BE2C (cell line): ENCODE data around the gene GDI1.

Experiments used
- DNase-seq: peaks from one replicate; pipeline ENCODE4 v3.0.0-alpha.2; 2020
- H3K27me3 ChIP-seq: fragments of 250-450 bp; sonication (Bioruptor Pico); 2 replicates; pipeline ENCODE4 v1.5.1; 2020; ENCODE audit warnings: mild to moderate bottlenecking
- H3K36me3 ChIP-seq: fragments of 250-450 bp; sonication (Bioruptor Pico); 2 replicates; pipeline ENCODE4 v1.5.1; 2020; ENCODE audit warnings: mild to moderate bottlenecking
- H3K4me1 ChIP-seq: fragments of 250-450 bp; sonication (Bioruptor Pico); 2 replicates; pipeline ENCODE4 v1.5.1; 2020
- H3K4me3 ChIP-seq: 2 replicates; pipeline ENCODE4 v1.5.1; 2011; ENCODE audit warnings: low read depth, low read length
- H3K9me3 ChIP-seq: fragments of 250-450 bp; sonication (Bioruptor Pico); 2 replicates; pipeline ENCODE4 v1.5.1; 2020
- TF ChIP-seq, protein P1 (sequence below): IDR thresholded peaks from 2 replicates; pipeline ENCODE4 v1.5.1; 2012; ENCODE audit warnings: mild to moderate bottlenecking, low read depth, low read length

Gene GDI1

GRCh38 chrX:154471839-154472684, 35.1 kb downstream of the GDI1 start:
- H3K27me3 ChIP-seq: no peaks in the 10 kb centered on the region
- H3K9me3 ChIP-seq: no peaks in the 10 kb centered on the region
- TF ChIP-seq, protein P1, sequence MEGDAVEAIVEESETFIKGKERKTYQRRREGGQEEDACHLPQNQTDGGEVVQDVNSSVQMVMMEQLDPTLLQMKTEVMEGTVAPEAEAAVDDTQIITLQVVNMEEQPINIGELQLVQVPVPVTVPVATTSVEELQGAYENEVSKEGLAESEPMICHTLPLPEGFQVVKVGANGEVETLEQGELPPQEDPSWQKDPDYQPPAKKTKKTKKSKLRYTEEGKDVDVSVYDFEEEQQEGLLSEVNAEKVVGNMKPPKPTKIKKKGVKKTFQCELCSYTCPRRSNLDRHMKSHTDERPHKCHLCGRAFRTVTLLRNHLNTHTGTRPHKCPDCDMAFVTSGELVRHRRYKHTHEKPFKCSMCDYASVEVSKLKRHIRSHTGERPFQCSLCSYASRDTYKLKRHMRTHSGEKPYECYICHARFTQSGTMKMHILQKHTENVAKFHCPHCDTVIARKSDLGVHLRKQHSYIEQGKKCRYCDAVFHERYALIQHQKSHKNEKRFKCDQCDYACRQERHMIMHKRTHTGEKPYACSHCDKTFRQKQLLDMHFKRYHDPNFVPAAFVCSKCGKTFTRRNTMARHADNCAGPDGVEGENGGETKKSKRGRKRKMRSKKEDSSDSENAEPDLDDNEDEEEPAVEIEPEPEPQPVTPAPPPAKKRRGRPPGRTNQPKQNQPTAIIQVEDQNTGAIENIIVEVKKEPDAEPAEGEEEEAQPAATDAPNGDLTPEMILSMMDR: no peak
- no peaks in the 10 kb centered on the region for H3K4me1 ChIP-seq
- no peak for DNase-seq
- no peak overlapping the region for H3K4me3 ChIP-seq
- no peaks in the 10 kb centered on the region; the same call in 1 of the 2 replicates for H3K36me3 ChIP-seq

DNA sequence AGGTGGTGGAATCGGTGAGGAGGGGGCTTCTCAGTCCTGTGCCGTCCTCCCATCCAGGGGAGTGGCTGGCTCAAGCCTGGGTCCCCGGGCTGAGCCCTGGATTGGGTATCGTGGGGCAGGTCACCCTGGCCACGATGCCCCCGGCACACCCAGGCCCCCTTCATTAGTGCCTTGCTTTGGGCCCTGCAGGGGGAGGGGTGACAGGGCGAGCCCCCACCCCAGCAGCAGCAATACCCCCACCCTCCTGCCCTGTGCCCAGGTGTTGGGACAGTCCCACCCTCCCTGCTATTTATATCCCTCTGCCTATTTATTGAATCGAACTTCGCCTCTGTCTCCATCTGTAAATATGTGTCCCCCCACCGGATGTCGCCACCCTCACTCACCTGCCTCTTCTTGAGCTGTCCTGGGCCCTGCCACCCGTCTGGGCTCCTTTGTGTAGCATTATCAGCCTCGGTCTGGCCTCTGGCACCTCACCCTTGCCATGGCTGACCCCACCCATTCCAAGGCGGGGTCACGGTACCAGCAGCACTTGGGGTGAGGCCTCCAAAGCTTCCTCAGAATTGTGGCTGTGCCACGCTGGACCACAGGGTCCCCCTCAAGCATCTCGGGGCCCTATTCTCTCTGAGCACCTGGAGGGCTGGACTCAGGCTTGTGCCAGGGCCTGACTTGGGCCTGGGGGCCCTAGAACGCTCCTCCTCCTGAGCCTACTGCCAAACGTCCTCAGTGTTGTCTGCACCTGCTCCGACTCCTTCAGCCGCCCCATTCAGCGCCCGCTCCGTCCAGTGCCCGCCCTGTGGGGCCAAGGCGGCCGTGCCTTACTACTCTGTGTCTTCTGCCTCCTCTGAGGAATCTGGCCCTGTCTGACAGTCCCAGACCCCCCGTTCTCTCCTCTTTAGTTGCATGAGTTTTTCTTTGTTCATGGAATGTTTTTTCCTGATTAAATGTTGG, 36.0 kb downstream of the GDI1 start:
- no peaks in the 10 kb centered on the region for H3K4me1 ChIP-seq
- DNase-seq: no peak
- H3K27me3 ChIP-seq: no peaks in the 10 kb centered on the region
- H3K9me3 ChIP-seq: no peaks in the 10 kb centered on the region
- no peaks in the 10 kb centered on the region; the same call in 1 of the 2 replicates for H3K36me3 ChIP-seq
- no peak overlapping the region for H3K4me3 ChIP-seq
- TF ChIP-seq, protein P1: no peak

DNA sequence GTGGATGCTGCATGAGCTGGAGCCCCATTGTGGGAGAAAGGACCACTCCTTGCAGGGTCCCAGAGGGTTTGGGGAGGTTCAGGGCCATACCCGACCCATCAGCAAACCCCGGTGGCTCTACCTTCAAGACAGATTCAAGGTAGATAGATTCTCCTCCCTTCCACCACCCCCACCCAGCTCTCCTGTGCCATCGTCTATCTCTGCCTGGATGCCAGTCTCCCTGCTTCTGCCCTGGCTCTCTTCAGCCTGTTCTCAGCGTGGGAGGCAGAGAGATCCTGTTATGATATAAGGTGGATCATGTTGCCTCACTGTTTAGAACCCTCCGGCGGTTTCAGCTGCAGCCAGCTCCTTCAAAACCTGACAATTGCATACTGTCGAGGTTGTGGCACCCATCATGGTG, 36.7 kb downstream of the GDI1 start:
- Histone ChIP-seq H3K36me3 (no peaks in the 10 kb centered on the region; the same call in 1 of the 2 replicates), H3K9me3 (no peaks in the 10 kb centered on the region), H3K4me3 (no peak overlapping the region), H3K4me1 (no peaks in the 10 kb centered on the region), H3K27me3 (no peaks in the 10 kb centered on the region)
- DNase-seq: no peak
- TF ChIP-seq, protein P1: no peak

DNA sequence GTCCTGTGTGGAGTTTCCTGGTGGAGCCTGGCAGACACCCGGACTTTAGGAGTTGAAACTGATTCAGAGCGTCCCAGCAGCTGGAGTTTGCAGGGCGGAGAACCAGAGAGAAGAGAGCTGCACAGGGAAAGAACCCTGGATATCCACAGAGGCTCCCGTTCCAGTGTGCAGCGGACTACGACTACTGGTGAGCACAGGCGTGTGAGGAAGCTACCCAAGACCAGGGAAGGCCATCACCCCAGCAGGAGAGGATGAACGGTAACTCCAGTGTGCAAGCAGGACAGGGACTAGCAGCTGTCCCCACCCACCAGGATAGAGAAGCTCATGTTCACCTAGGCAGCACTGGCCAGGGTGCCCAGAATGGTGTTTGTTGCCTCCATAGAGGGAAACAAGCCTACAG, 39.9 kb downstream of the GDI1 start:
- no peak for DNase-seq
- no peaks in the 10 kb centered on the region for H3K36me3 ChIP-seq
- H3K27me3 ChIP-seq: no peaks in the 10 kb centered on the region
- TF ChIP-seq, protein P1: no peak
- H3K4me1 ChIP-seq: no peaks in the 10 kb centered on the region
- no peak overlapping the region for H3K4me3 ChIP-seq
- H3K9me3 ChIP-seq: no peaks in the 10 kb centered on the region

- H3K4me1 ChIP-seq: no peaks in the 10 kb centered on the region
- H3K4me3 ChIP-seq: peak overlapping the region; percentile 55
Measured at GRCh38 chrX:154477891-154478477, 41.0 kb downstream of the GDI1 start.

More at GRCh38 chrX:154477891-154478477, 41.0 kb downstream of the GDI1 start:
- Histone ChIP-seq H3K9me3 (no peaks in the 10 kb centered on the region), H3K27me3 (no peaks in the 10 kb centered on the region), H3K36me3 (no peaks in the 10 kb centered on the region)
- no peak for DNase-seq
- TF ChIP-seq, protein P1: no peak
